Measurements from ENCODE around the gene UBE2D2.

DNA sequence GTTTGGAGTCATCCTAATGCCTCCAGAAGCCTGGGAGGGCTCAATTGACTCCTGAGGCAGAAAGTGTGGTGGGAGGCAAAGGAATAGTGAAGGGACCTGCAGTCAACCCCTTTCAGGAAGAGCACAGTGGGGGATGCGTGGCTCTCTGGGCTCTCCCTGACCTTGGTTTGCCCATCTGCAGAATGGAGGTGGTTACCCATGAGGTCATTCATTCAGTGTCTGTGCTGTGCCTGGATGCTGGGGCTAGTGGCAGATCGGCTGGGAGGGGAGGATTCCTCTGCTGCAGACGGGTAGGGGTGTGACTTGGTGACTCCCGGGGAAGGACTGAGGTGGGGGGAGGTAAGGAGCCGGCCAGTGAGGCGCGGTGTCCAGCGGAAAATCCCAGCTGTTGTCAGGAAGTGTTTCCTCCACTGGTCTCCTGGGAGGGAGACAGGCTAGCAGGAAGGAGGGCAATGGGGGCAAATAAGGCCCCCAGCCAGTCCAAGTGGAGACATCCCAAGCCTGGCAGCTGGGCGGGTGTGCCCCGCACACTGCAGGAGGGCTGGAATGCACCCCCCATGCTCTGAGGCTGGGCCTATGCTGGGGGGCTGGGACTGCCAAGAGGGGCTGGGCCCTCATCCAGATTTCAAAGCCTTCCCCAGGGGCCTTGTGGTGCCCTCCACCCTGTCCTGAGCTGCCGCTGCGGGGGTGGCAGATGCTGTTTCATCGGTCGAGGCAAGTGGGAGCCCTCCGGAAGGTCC, 98.0 kb downstream of the UBE2D2 start:
- TF ChIP-seq MIXL1 (CRISPR knock-in tag; IDR thresholded peaks at IDR 0.05) = no peak
- TF ChIP-seq, protein P1, sequence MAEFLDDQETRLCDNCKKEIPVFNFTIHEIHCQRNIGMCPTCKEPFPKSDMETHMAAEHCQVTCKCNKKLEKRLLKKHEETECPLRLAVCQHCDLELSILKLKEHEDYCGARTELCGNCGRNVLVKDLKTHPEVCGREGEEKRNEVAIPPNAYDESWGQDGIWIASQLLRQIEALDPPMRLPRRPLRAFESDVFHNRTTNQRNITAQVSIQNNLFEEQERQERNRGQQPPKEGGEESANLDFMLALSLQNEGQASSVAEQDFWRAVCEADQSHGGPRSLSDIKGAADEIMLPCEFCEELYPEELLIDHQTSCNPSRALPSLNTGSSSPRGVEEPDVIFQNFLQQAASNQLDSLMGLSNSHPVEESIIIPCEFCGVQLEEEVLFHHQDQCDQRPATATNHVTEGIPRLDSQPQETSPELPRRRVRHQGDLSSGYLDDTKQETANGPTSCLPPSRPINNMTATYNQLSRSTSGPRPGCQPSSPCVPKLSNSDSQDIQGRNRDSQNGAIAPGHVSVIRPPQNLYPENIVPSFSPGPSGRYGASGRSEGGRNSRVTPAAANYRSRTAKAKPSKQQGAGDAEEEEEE (CRISPR knock-in tag; IDR thresholded peaks at IDR 0.05; ENCODE audit: borderline replicate concordance) = no peak
- TF ChIP-seq, protein P2, sequence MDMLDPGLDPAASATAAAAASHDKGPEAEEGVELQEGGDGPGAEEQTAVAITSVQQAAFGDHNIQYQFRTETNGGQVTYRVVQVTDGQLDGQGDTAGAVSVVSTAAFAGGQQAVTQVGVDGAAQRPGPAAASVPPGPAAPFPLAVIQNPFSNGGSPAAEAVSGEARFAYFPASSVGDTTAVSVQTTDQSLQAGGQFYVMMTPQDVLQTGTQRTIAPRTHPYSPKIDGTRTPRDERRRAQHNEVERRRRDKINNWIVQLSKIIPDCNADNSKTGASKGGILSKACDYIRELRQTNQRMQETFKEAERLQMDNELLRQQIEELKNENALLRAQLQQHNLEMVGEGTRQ (IDR thresholded peaks at IDR 0.05; ENCODE audit: low read depth, low read length) = no peak
- TF ChIP-seq, protein P2 (CRISPR knock-in tag; IDR thresholded peaks at IDR 0.05; ENCODE audit: borderline replicate concordance) = no peak
